CD4-positive, alpha-beta T cell treated with Interleukin-15 for 1 hour (primary cell): Measurements from ENCODE around the gene TRIB2.

Experiments
- DNase-seq: peaks from one replicate; pipeline ENCODE4 v3.0.0-alpha.2; 2020

TRIB2 gene

GRCh38 chr2:12754643-12755042 is 37.9 kb downstream of the TRIB2 start:
- DNase-seq, result no peak

DNA sequence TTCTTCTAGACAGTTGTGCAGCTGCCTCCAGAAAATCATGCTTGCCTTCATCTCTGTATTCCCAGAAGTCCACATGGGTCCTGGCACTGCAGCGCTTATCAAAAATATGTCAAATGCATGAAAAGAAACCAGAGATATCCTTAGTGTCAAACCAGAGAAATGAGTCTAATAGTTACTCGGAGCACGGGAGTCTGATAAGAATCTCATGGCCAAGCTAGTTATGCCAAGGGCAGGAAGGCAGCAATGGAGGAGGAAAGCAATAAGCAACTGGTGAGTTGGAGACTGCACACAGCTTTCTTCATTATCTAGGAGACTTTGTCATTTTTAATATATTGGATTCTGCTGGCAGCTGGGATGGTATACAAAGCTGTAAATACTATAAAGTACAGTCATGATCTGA is 38.6 kb downstream of the TRIB2 start:
- DNase-seq, result no peak

DNA sequence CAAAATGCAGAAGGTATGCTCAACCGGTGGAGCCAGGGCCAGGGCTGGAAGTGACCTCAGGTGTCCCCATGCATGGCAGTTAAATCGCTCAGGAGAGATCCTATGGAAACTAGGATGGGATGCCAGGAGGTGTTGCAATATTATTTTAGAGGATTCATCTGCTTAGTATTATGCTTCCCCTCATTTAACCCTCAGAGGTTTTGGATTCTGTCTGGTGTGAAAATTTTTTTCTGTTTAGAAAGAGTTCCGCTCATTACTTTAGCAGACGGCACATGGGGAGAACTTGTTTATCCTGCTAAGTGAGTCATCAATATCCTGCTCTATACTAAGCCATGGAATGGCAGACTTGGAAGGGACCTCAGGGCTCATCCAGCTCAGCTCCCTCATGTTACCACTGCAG is 42.5 kb downstream of the TRIB2 start:
- no peak for DNase-seq

DNA sequence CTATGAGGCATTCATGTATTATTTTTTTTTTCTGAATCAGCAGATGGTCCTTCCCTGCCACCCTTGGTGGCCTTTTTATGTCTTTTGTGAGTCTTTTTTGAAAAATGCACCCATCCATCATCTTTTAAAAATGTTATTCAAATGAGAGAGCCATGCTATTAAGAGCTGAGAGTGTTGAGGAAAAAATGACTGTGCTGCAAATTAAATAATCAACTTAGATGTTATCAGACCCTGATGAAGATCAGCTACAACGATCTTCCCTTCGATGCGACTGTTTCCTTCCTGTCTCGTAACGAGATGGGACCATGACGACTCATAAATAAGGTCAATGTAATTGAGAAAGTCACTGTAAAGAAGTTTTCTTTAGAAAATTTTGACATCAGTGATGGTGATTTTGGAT is 44.4 kb downstream of the TRIB2 start:
- no peak for DNase-seq

DNA sequence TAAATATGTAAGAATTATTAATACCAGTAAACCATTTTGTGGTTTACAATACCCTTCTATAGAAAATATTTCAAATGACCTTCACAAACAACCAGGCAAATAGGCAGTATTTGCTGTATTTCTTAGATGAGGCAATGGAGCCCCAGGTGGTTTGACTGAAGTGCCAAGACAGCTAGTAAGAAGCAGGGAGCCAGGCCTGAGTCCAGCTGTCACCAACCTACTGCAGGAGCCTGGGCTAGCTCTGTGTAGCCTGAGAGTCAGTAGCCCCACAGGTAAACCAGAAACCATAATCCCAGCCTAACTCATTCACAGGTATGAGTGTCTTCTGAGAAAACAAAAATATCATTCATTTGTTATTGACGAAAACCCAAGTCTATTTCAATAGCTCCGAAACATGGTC is 45.6 kb downstream of the TRIB2 start:
- no peak for DNase-seq

DNA sequence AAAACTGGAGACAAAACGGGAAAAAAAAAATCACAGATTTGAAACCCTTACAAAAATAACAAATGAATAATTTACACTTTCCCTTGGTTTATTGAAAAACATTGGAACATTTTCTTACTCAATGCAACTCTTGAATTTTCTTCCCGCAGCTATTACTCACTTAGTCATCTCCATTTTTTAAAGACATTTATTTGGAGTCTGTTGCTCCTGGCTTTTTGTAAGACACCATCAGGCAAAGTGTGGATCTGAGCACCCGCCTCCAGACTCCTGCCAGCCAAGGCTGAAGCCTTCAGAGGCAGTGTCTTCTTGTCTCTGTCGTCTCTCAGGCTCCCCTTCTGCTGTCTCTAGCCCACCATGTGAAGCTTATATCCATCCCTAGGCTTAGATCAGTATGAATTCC is 46.2 kb downstream of the TRIB2 start:
- no peak for DNase-seq

DNA sequence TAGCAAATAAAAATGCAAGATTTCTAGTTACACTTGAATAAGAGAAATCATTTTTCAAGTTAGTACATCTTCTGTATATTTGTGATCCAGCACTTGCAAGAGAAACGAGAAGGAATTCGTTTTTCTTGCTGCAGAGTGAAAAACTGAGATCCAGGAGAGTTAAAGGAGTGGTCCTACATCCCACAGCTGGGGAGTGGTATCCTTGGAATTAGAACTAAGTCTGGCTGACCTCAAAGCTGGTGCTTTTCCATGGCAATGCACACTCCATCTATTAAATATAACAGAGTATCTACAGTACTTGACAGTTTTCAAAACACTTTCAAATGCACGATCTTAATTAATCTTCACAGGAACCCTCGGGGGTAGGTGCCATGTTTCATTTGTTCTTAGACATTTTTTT is 46.8 kb downstream of the TRIB2 start:
- no peak for DNase-seq

DNA sequence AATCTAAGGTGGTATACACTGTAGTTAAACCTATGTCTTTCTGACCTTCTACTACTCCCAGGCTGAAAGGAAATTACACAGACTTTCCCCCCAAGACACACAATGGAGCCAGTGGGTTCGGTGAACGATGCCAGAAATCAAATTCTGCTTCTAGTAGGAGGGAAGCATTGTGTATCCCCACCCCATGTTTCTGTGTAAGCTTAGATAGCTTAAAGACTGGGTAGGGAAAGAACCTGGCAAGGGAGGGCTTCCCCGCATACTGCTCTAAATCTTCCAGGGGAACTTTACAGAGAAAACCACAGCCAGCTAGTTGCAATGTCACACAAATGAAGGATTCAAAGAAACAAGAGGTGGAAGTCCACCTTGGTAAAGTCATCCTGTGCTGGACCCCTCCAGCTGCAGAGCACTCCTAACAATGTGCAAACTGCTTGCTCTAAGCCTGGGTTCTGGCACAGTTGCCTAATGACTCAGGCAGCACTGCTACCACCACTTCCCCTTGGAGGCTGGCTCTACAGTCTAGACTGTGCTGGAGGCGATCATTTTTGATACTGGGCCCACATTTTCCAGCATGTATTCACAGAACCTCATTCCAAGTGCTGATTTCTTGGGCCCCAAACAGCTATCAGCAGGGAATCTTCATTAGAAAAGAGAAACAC is 47.5 kb downstream of the TRIB2 start:
- no peak for DNase-seq

- no peak for DNase-seq
These were observed 48.3 kb downstream of the TRIB2 start for GRCh38 chr2:12764849-12765605.

- DNase-seq, result no peak
These were observed 49.7 kb downstream of the TRIB2 start for GRCh38 chr2:12766421-12766879.

DNA sequence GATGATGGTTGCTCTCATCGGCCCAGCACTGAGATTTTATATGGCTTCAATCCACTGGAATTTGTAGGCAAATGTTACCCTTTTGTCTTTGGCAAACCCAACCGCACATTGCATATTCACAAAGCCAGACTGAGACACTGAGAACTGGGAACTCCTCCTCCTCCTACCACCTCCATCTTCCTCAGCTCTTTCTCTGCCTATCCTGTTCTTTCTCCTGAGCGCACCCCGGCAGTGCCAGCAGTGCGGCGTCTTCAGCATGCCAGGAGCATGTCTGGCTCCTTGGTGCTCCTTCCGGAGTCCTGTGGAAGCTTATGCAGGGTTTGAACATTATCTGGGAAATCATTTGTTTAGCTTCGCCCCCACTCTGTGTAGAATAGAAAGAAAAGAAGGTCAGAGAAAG is 50.8 kb downstream of the TRIB2 start:
- DNase-seq, result no peak

- DNase-seq, result no peak
These were observed 51.4 kb downstream of the TRIB2 start for GRCh38 chr2:12767996-12768624.

- no peak for DNase-seq
These were observed 52.9 kb downstream of the TRIB2 start for GRCh38 chr2:12769492-12770105.

GRCh38 chr2:12770300-12770968 is 53.7 kb downstream of the TRIB2 start:
- DNase-seq, result no peak

DNA sequence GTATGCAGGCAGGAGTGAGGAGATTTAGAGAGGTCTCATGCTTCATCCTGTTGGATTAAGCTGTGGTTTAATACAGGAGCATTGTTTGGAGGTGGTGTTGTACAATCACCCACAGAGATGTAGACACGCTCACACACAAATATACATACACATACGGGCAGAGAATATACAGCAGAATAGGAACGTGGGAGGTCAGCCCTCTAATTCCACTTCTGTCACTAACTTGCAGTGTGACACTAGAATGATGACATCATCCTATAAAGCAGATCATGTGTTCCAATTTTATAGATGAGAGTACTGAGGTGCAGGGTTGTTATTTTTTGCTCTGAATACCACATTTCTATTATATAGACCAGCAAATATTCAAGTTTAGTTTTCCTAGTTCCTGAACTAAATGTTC is 54.4 kb downstream of the TRIB2 start:
- no peak for DNase-seq

DNA sequence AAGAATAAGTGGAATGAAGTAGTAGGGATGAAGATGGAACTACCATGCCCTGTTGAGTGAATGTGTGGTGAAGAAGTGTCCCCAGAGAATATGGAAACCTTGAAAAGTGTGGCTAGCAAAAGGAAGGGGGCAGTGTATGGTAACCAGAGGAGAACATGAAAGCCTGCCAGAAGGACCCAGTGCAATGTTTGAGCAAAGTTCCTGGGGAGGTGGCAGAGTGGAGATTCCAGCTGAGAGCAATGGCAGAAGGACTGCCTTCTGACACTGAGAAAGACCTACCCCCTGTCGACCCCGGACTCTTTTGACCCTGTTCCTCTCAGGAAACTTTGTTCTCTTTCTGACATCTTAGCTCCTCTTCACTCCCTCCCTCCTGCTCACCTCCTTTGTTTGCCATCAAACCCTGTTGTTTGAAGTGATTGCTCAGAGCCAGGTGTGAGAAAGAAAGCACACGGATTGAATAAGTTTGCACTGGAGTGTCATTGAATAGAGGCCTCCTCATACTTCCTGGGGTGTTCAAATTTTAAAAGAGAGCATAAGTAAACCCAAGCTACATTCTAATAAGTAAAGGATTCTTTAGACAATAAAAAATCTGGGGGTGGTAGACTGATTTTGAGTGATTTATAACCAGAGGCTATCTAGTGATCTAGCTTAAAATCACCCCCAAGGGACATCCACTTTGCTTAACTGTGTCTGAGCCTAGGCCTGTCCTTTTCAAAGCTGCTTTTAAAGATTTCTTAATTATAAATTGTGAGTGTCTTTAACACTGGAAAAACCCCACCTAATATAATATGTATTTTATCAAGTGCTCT is 57.1 kb downstream of the TRIB2 start:
- DNase-seq, result no peak

DNA sequence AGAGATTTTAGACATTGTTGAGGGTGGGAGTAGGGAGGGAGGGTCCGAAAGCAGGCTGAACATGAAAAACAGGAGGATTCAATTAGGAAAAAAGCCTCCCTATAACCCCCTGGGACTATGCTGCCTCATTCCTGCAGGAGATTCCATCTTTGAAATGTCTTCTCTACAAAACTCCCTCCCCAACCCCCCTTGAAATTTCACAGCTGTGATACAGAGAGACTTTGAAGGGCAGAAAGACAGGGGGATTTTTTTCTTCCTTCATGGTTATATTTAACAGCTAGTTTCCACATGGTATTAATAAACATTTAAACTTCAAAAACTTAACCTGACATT is 57.6 kb downstream of the TRIB2 start:
- no peak for DNase-seq

DNA sequence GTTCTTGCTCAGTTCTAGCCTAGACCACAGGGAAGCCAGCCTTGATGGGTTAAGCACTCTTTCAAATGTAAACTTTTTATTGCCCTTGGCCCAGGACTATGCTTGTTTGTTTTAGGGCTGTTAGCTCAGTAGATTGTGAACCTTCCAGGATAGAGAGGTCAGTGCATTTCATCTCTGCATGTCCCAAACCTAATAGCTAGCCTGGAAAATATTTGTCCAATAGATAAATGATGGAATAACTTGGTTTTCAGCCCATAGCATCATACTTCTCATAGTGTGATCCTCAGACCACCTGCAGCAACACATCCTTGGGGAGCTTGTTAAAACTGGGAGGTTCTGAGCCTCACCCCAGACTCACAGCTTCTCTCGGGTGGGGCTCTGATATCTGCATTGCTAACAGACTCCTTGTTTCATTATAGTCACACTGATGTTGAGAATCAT is 59.8 kb downstream of the TRIB2 start:
- no peak for DNase-seq

GRCh38 chr2:12778369-12778768 is 61.6 kb downstream of the TRIB2 start:
- DNase-seq, result no peak

DNA sequence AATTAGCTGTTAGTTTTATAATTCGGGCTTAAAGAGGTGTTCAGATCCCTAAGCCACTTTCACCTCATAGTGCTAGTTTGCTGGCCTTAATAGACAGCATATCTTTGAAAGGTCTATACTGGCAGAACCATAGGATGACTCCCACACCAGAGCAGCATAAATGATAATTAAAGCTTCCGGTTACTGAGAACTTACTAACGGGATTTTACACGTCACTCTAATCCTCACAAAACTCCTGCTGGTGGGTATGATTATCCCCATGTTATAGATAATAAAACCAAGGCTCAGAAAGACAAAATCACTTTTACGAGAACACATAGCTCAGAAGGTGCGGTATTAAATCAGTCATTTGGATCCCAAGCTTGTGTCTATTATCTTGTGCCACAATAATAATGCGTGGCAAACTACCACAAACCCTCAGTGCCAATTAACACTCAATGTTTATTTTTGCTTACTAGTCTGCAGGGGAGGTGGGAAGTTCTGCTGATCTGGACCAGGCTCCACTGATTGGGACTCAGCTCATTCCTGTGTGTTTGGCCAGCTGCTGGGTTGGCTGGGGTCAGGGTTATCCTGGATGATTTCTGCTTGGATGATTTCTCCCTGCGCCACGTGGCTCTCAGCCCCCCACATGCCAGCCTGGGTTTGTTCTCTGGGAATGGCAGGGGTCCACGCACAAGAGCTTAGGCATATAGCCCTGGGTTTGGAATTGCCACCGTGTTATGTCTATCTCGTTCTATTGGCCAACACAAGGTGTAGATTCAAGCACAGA is 62.3 kb downstream of the TRIB2 start:
- DNase-seq, result no peak

- no peak for DNase-seq
These were observed 64.6 kb downstream of the TRIB2 start for GRCh38 chr2:12781329-12781728.
